GM19397 (cell line): ENCODE measurements around the gene DOCK4.
"Not testable (repeated sequence)": the region's sequence is repeated elsewhere in the genome, so short reads cannot be mapped to it uniquely, and the experiment has no call there.

ENCODE experiments used
- ATAC-seq: cut with Tn5 transposase; IDR thresholded peaks from one replicate; pipeline ENCODE4 v1.9.1; 2021; ENCODE audit warnings: mild to moderate bottlenecking, moderate library complexity; ENCODE audit not compliant: unreplicated experiment

The DOCK4 gene

GRCh38 chr7:112206238-112206990 lies at the start of gene DOCK4, which contains the start of gene ZNF277:
DOCK4 (minus strand) TSS chr7:112206399; CDS start chr7:112206138, 261 bp downstream.
ZNF277 (plus strand) TSS chr7:112206695; CDS start chr7:112206717, 22 bp downstream.
- peak; percentile 94 for ATAC-seq

GRCh38 chr7:112255388-112255720 lies 49.2 kb upstream of the DOCK4 start:
- no peak for ATAC-seq

GRCh38 chr7:112254709-112255387 lies 48.6 kb upstream of the DOCK4 start:
- no peak for ATAC-seq

- no peak for ATAC-seq
Measured at GRCh38 chr7:112254156-112254555, 48.0 kb upstream of the DOCK4 start.

GRCh38 chr7:112252691-112253090 lies 46.5 kb upstream of the DOCK4 start:
- ATAC-seq: no peak

- ATAC-seq: no peak
Measured at GRCh38 chr7:112252141-112252540, 45.9 kb upstream of the DOCK4 start.

GRCh38 chr7:112249967-112250366 lies 43.8 kb upstream of the DOCK4 start:
- not testable (repeated sequence) for ATAC-seq

GRCh38 chr7:112248598-112248997 lies 42.4 kb upstream of the DOCK4 start:
- no peak for ATAC-seq

- ATAC-seq: no peak
Measured at GRCh38 chr7:112238852-112239610, 32.8 kb upstream of the DOCK4 start.

- ATAC-seq: no peak
Measured at GRCh38 chr7:112238330-112238729, 32.1 kb upstream of the DOCK4 start.

GRCh38 chr7:112236597-112236996 lies 30.4 kb upstream of the DOCK4 start:
- no peak for ATAC-seq

GRCh38 chr7:112234147-112234546 lies 27.9 kb upstream of the DOCK4 start:
- no peak for ATAC-seq

GRCh38 chr7:112233048-112233697 lies 27.0 kb upstream of the DOCK4 start:
- no peak for ATAC-seq

- no peak for ATAC-seq
Measured at GRCh38 chr7:112232212-112232978, 26.2 kb upstream of the DOCK4 start.

GRCh38 chr7:112228632-112229031 lies 22.4 kb upstream of the DOCK4 start:
- ATAC-seq: no peak

- ATAC-seq: no peak
Measured at GRCh38 chr7:112226701-112227276, 20.6 kb upstream of the DOCK4 start.

- ATAC-seq: no peak
Measured at GRCh38 chr7:112225006-112225405, 18.8 kb upstream of the DOCK4 start.

- ATAC-seq: no peak
Measured at GRCh38 chr7:112224186-112224585, 18.0 kb upstream of the DOCK4 start.

GRCh38 chr7:112223310-112223709 lies 17.1 kb upstream of the DOCK4 start:
- no peak for ATAC-seq

- no peak for ATAC-seq
Measured at GRCh38 chr7:112220877-112221434, 14.8 kb upstream of the DOCK4 start.
